Measurements from ENCODE around the gene SRPK2.

SRPK2 gene

DNA sequence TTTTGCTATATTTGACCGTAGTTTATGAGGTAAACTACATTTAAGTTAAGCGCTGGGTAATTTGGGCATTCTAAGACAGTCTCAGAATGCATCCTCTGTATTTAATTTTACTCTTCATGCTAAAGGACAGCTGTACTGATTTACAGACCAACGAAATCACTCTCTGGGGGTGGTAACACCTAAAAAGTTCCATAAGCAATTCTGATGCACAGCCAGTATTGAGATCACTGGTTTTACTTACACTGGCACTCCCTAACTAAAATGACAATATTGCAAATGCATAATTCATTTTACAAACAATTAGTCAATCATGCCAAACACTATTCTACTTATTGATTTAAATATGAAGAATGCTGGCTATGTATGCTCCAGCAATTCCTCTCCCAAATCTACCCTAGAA, 102.3 kb downstream of the SRPK2 start:
- DNase-seq (ENCODE audit: low read depth, low spot score), result no peak
- in situ Hi-C loops (cut with HindIII; ENCODE audit: low sequenced_read_pairs), result no loop called here
- TF ChIP-seq, protein P1, sequence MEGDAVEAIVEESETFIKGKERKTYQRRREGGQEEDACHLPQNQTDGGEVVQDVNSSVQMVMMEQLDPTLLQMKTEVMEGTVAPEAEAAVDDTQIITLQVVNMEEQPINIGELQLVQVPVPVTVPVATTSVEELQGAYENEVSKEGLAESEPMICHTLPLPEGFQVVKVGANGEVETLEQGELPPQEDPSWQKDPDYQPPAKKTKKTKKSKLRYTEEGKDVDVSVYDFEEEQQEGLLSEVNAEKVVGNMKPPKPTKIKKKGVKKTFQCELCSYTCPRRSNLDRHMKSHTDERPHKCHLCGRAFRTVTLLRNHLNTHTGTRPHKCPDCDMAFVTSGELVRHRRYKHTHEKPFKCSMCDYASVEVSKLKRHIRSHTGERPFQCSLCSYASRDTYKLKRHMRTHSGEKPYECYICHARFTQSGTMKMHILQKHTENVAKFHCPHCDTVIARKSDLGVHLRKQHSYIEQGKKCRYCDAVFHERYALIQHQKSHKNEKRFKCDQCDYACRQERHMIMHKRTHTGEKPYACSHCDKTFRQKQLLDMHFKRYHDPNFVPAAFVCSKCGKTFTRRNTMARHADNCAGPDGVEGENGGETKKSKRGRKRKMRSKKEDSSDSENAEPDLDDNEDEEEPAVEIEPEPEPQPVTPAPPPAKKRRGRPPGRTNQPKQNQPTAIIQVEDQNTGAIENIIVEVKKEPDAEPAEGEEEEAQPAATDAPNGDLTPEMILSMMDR (IDR thresholded peaks at IDR 0.05; ENCODE audit: low read depth, low read length), result no peak
- H3K4me3 ChIP-seq (ENCODE audit: low read depth, low read length), result no peak overlapping the region

DNA sequence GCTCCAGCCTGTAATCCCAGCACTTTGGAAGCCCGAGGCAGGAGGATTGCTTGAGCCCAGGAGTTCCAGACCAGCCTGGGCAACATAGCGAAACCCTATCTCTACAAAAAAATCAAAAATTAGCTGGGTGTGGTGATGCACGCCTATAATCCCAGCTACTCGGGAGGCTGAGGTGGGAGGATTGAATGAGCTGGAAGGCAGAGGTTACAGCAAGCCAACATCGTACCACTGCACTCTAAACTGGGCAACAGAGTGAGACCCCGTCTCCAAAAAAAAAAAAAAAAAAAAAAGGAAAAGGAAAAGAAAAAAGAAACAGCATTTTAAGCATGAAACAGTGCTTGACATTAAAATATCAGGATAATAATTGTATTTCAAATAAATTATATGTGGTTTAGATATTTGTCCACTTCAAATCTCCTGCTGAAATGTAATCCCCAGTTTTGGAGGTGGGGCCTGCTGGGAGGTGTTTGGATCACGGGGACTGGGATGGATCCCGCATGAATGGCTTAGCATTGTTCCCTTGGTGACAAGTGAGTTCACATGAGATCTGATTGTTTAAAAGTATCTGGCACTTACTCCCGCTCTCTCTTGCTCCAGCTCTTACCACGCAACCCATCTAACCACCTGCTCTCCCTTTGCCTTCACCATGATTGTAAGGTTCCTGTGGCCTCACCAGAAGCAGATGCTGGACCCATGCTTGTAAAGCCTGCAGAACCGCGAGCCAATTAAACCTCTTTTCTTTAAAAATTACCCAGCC, 103.4 kb downstream of the SRPK2 start:
- no peak overlapping the region for H3K4me3 ChIP-seq (ENCODE audit: low read depth, low read length)
- in situ Hi-C loops (cut with HindIII; ENCODE audit: low sequenced_read_pairs), result no loop called here
- DNase-seq (ENCODE audit: low read depth, low spot score), result no peak
- TF ChIP-seq, protein P1 (IDR thresholded peaks at IDR 0.05; ENCODE audit: low read depth, low read length), result no peak

GRCh38 chr7:105284014-105284413, 104.7 kb downstream of the SRPK2 start:
- TF ChIP-seq, protein P1 (IDR thresholded peaks at IDR 0.05; ENCODE audit: low read depth, low read length), result no peak
- in situ Hi-C loops (cut with HindIII; ENCODE audit: low sequenced_read_pairs), result no loop called here

GRCh38 chr7:105281966-105282365, 106.8 kb downstream of the SRPK2 start:
- in situ Hi-C loops (cut with HindIII; ENCODE audit: low sequenced_read_pairs), result no loop called here
- DNase-seq (ENCODE audit: low read depth, low spot score), result no peak
- no peak overlapping the region for H3K4me3 ChIP-seq (ENCODE audit: low read depth, low read length)
- TF ChIP-seq, protein P1 (IDR thresholded peaks at IDR 0.05; ENCODE audit: low read depth, low read length), result no peak

More at GRCh38 chr7:105284014-105284413, 104.7 kb downstream of the SRPK2 start:
- no peak for DNase-seq (ENCODE audit: low read depth, low spot score)
- no peak overlapping the region for H3K4me3 ChIP-seq (ENCODE audit: low read depth, low read length)

DNA sequence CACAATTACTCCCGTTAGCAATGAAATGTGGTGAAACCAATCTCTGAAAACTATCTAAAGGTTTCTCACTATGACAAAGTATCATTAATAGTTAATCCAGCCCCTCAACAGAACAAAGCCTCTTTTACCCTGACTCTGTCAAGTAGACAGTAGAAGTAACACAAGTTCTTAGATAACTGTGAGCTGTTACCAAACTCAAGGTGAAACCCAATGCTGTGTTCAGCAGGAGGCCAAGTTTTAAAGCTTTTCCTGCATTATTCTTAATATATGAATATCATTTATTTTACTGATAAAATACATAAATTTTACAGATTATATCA, 109.1 kb downstream of the SRPK2 start:
- TF ChIP-seq, protein P1 (IDR thresholded peaks at IDR 0.05; ENCODE audit: low read depth, low read length), result no peak
- in situ Hi-C loops (cut with HindIII; ENCODE audit: low sequenced_read_pairs), result no loop called here
- no peak overlapping the region for H3K4me3 ChIP-seq (ENCODE audit: low read depth, low read length)
- DNase-seq (ENCODE audit: low read depth, low spot score), result no peak

- in situ Hi-C loops (cut with HindIII; ENCODE audit: low sequenced_read_pairs), result no loop called here
- TF ChIP-seq, protein P1 (IDR thresholded peaks at IDR 0.05; ENCODE audit: low read depth, low read length), result no peak
- no peak overlapping the region for H3K4me3 ChIP-seq (ENCODE audit: low read depth, low read length)
- DNase-seq (ENCODE audit: low read depth, low spot score), result no peak
These were observed 109.6 kb downstream of the SRPK2 start for GRCh38 chr7:105278973-105279687.
